Measurements from ENCODE around the gene AKT1.

AKT1 gene

DNA sequence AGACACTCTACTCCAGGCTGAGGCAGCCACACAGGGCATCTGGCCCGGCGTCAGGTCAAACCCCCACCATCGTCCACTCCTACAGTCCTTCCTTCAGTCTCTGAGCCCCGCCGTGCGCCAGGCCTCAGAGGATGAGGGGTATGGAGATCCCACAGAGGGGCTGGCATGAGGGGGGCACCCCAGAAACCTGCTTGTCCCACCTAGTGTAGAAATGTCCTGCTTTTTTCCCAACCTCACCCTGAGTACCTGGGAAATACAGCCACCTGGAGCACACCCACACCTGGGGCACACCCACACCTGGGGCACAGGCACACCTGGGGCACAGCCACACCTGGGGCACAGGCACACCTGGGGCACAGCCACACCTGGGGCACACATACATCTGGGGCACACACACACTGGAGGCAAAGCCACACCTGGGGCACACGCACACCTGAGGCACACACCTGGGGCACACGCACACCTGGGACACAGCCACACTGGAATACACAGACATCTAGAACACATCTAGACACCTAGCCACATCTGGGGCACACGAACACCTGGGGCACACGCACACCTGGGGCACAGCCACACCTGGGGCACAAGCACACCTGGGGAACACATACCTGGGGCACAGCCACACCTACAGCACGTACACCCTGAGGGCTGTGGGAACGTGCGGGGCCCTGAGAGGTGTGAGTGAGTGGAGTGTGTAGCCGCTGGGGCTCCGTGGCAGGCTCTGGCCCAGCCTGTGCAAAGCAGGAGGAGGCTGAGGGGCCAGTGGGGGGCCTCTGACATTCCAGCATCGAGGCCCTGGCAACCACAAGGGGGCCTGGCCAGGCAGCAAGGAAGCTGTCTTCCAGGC is 18.4 kb downstream of the AKT1 start:
- TF ChIP-seq, protein P1, sequence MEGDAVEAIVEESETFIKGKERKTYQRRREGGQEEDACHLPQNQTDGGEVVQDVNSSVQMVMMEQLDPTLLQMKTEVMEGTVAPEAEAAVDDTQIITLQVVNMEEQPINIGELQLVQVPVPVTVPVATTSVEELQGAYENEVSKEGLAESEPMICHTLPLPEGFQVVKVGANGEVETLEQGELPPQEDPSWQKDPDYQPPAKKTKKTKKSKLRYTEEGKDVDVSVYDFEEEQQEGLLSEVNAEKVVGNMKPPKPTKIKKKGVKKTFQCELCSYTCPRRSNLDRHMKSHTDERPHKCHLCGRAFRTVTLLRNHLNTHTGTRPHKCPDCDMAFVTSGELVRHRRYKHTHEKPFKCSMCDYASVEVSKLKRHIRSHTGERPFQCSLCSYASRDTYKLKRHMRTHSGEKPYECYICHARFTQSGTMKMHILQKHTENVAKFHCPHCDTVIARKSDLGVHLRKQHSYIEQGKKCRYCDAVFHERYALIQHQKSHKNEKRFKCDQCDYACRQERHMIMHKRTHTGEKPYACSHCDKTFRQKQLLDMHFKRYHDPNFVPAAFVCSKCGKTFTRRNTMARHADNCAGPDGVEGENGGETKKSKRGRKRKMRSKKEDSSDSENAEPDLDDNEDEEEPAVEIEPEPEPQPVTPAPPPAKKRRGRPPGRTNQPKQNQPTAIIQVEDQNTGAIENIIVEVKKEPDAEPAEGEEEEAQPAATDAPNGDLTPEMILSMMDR (IDR thresholded peaks at IDR 0.05; ENCODE audit: low read depth, low read length): no peak
- DNase-seq (ENCODE audit: extremely low read depth, low read depth): no peak

GRCh38 chr14:104776481-104776880 is 19.1 kb downstream of the AKT1 start:
- TF ChIP-seq, protein P1 (IDR thresholded peaks at IDR 0.05; ENCODE audit: low read depth, low read length): no peak
- no peak for DNase-seq (ENCODE audit: extremely low read depth, low read depth)

DNA sequence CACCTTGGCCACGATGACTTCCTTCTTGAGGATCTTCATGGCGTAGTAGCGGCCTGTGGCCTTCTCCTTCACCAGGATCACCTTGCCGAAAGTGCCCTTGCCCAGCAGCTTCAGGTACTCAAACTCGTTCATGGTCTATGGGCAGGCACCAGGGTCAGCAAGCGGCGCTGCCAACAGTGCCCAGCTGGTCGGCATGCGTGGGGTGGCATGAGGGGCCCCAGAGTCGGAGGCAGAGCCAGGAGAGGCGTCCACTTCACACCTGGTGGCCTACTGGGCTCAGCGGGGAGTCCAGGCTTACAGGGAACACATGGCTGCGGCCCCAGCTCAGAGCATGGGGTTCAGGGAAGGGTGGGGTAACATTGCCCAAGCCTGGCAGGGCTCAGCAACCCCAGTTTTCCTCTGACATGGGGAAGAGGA is 20.5 kb downstream of the AKT1 start:
- no peak for DNase-seq (ENCODE audit: extremely low read depth, low read depth)
- TF ChIP-seq, protein P1 (IDR thresholded peaks at IDR 0.05; ENCODE audit: low read depth, low read length): no peak

- no peak for DNase-seq (ENCODE audit: extremely low read depth, low read depth)
- TF ChIP-seq, protein P1 (IDR thresholded peaks at IDR 0.05; ENCODE audit: low read depth, low read length): no peak
These were observed 21.0 kb downstream of the AKT1 start for GRCh38 chr14:104774453-104775072.

- TF ChIP-seq, protein P1 (IDR thresholded peaks at IDR 0.05; ENCODE audit: low read depth, low read length): no peak
- DNase-seq (ENCODE audit: extremely low read depth, low read depth): no peak
These were observed 21.8 kb downstream of the AKT1 start for GRCh38 chr14:104773505-104774452.

DNA sequence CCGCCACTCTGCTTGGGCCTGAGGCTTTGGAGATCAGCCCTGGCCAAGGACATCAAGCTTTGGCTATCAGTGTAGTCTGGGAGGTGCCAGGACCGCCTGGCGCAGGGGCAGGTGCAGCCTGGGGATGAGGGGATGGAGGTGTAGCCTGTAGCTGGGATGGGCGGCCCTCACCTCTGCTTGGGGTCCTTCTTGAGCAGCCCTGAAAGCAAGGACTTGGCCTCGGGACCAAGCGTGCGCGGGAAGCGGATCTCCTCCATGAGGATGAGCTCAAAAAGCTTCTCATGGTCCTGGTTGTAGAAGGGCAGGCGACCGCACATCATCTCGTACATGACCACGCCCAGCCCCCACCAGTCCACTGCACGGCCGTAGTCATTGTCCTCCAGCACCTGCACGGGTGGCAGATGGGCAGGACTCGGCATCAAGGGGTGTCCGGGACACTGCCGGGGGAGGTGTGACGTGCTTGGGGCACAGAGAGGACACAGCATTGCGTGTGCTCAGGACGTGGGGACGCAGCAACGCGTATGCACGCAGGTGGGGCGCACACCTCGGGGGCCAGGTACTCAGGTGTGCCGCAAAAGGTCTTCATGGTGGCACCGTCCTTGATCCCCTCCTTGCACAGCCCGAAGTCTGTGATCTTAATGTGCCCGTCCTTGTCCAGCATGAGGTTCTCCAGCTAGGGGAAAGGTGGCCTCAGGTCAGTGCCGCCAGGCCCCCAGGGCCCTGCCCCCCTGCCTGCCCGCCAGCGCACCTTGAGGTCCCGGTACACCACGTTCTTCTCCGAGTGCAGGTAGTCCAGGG is 22.6 kb downstream of the AKT1 start:
- no peak for DNase-seq (ENCODE audit: extremely low read depth, low read depth)
- TF ChIP-seq, protein P1 (IDR thresholded peaks at IDR 0.05; ENCODE audit: low read depth, low read length): no peak

Measured in AG09319 (cell line).